Spinal cord (tissue), 10 donors: ENCODE results near the gene MRGPRD. TPM values are rescaled to one million over a fixed set of nuclear protein-coding genes. Genes with fewer than 3 reads are reported as not detected.

Source experiments
- DNase-seq, 6 donors: peaks; one replicate each; pipeline versions ENCODE4 v3.0.0 to v3.0.0-alpha.2; 2013 to 2015; ENCODE audit warnings: low spot score in 6 of 6, low read depth in 4 of 6
- H3K27ac ChIP-seq: one replicate; pipeline ENCODE4 v1.5.1; 2013; ENCODE audit warnings: low read depth, low read length, control low read depth
- H3K27me3 ChIP-seq: one replicate; pipeline ENCODE4 v1.6.1; 2013; ENCODE audit warnings: low read length; ENCODE audit not compliant: control insufficient read depth, insufficient read depth
- H3K36me3 ChIP-seq: one replicate; pipeline ENCODE4 v1.6.1; 2013; ENCODE audit warnings: low read length; ENCODE audit not compliant: control insufficient read depth, insufficient read depth
- H3K4me1 ChIP-seq: one replicate; pipeline ENCODE4 v1.6.1; 2013; ENCODE audit warnings: low read length; ENCODE audit not compliant: control insufficient read depth, insufficient read depth
- H3K4me3 ChIP-seq: one replicate; pipeline ENCODE4 v1.5.1; 2013; ENCODE audit warnings: low read depth, low read length, control low read depth
- H3K9me3 ChIP-seq: one replicate; pipeline ENCODE4 v1.6.1; 2013; ENCODE audit warnings: low read length; ENCODE audit not compliant: control insufficient read depth, insufficient read depth
- WGBS: methylation state at CpG from one replicate; pipeline ENCODE4 v1.1.5; 2013; ENCODE audit warnings: missing lambda C conversion rate; ENCODE audit not compliant: insufficient coverage; 5-methylcytosine and 5-hydroxymethylcytosine counted together
- polyA plus RNA-seq, 2 donors: library from polyadenylated mRNA; unstranded; fragments of 120-200 nt; gene quantifications; one replicate each; pipeline ENCODE4 v1.2.1, GENCODE V29; 2013; ENCODE audit not compliant: insufficient read length in 2 of 2
- total RNA-seq, 2 donors: library from RNA; depleted of rRNA in 1 of 2; stranded (reverse); fragments of 120-200 nt in 1 of 2; fragments of >200 nt in 1 of 2; gene quantifications; one replicate each; pipeline versions ENCODE4 v1.2.3 to v1.2.4, GENCODE V29; 2013 to 2014
- donor health status: healthy.

Gene MRGPRD
- total and polyA plus RNA-seq, 4 donors, result 0.89 TPM; not detected in 3

DNA sequence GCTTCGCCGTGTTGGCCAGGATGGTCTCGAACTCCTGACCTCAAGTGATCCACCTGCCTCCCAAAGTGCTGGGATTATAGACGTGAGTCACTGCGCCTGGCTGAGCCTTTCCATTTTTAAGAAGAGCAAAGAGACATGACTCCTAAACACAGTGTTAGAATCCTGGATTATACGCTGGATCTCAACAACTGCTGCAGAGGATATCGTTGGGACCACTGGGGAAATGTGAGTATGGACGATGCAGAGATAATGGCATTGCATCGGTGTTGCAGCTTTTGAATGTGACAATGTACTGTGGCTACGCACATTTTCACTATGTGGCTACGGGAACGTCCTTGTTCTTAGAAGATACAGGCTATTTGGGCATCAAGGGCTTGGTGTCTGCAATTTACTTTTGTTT, 26.0 kb upstream of the MRGPRD start:
- Histone ChIP-seq H3K36me3 (peaks cover 3% of the 10 kb centered on the region), H3K4me3 (no peak overlapping the region), H3K27me3 (peaks cover 12% of the 10 kb centered on the region), H3K9me3 (no peaks in the 10 kb centered on the region), H3K4me1 (peaks cover 46% of the 10 kb centered on the region), H3K27ac (no peak overlapping the region)
- DNase-seq, result no peak
- WGBS, result 87% methylated on average over 8 of the region's 12 CpGs

GRCh38 chr11:69005631-69006368, 25.0 kb upstream of the MRGPRD start:
- Histone ChIP-seq H3K9me3 (no peaks in the 10 kb centered on the region), H3K27me3 (peaks cover 4% of the 10 kb centered on the region), H3K4me1 (peaks cover 46% of the 10 kb centered on the region), H3K27ac (no peak overlapping the region), H3K36me3 (peaks cover 3% of the 10 kb centered on the region), H3K4me3 (no peak overlapping the region)
- DNase-seq, result no peak
- 89% methylated on average over 44 of the region's 48 CpGs for WGBS

- H3K36me3 ChIP-seq, result peaks cover 3% of the 10 kb centered on the region
- H3K27ac ChIP-seq, result no peak overlapping the region
- no peak overlapping the region for H3K4me3 ChIP-seq
- H3K9me3 ChIP-seq, result no peaks in the 10 kb centered on the region
- WGBS, result 78% methylated on average over 27 of the region's 27 CpGs
- no peaks in the 10 kb centered on the region for H3K27me3 ChIP-seq
- H3K4me1 ChIP-seq, result peaks cover 41% of the 10 kb centered on the region
- DNase-seq, result no peak
Observed at GRCh38 chr11:69005183-69005630, 24.4 kb upstream of the MRGPRD start.

DNA sequence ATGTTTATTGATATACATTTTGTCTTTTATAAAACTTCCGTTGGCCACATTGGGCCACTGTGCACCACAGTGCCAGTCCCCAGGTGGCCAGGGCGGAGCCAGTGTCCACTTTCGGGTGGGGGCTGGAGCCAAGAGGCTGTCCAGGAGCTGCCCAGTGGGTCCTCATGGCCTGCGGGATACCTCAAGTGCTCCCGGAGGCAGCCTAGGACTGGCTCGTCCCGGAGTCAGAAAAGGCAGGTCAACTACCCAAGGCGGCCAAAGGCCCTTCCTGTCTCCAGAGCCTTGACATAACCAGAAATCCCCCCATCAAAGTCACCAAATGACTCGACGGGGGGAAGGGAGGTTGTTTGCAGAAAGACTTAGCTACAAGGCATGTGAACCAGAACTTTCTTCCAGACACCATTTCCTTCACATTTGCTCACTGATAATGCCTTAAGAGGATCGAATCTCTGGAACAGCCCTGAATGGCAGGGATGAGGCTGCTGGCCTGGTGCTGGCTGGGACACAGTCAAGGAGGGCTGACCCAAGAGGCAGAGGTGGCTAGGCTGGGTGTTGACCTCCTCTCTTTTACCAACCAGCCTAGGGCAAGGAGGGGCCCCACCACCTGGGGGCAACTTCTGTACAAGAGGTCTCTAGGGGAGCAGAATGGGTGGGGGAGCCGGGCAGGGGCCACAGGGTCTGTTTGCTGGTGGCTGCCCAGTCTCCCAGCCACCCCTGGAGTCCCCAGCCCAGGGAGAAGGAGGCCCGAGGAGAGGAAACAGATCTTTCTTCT, 23.8 kb upstream of the MRGPRD start:
- Histone ChIP-seq H3K27ac (no peak overlapping the region), H3K36me3 (peaks cover 3% of the 10 kb centered on the region), H3K27me3 (no peaks in the 10 kb centered on the region), H3K9me3 (no peaks in the 10 kb centered on the region), H3K4me3 (no peak overlapping the region), H3K4me1 (peaks cover 35% of the 10 kb centered on the region)
- WGBS, result 81% methylated on average over 10 of the region's 13 CpGs
- no peak for DNase-seq

DNA sequence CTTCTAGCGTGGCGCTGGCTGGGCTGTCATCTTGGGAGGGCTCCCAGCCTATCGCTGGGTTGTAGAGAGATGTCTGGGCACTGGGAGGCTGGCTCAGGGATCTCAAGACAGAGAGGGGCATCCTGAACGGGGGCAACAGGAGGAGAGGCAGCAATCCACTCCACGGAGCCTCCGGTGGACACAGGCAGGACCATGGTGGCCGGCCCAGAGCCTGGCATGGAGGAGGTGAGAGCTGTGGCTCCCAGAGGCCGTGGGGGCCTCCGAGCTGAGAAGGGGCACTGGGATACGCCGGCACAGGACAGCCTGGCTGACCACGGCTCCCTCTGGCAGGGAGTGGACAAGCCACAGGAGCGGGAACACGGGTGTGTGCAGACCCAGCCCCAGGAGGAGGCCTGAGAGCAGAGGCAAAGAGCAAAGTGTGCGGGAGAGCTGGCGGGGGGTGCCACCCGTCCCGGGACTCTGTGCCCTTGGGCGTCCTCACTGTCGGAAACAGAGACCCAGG, 23.1 kb upstream of the MRGPRD start:
- no peak overlapping the region for H3K4me3 ChIP-seq
- no peaks in the 10 kb centered on the region for H3K27me3 ChIP-seq
- peaks cover 3% of the 10 kb centered on the region for H3K36me3 ChIP-seq
- no peak overlapping the region for H3K27ac ChIP-seq
- no peak for DNase-seq
- no peaks in the 10 kb centered on the region for H3K9me3 ChIP-seq
- 93% methylated on average over 17 of the region's 20 CpGs for WGBS
- peaks cover 34% of the 10 kb centered on the region for H3K4me1 ChIP-seq

DNA sequence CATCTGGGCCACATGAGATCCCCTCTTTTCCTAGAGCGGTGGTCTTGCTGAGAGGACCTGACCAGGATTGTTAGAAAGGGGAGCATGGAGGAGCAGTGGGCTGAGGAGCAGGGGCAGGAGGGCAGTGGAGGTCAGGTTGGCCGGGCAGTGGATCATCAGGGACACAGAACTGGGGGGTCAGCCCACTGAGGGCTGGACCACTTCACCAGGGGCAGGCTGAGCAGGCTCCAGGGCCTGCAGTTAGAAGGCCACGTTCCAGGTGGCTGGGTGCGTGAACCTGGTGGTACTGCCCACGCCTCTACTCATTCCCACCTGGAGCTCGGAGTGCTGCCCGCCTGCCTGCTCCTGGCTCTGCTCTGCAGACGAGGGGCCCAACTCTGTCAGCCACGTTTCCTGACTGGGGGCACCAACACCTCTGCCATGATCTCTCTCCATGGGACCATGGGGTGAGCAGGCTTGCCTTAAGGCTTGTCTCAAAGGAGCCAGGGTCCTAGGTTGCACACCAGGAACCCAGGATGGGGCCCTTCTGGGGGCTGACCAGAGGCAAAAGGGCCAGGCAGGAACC, 22.6 kb upstream of the MRGPRD start:
- no peak overlapping the region for H3K4me3 ChIP-seq
- 94% methylated on average over 9 of the region's 9 CpGs for WGBS
- H3K9me3 ChIP-seq, result no peaks in the 10 kb centered on the region
- H3K36me3 ChIP-seq, result peaks cover 3% of the 10 kb centered on the region
- H3K4me1 ChIP-seq, result peaks cover 34% of the 10 kb centered on the region
- DNase-seq, result no peak
- no peaks in the 10 kb centered on the region for H3K27me3 ChIP-seq
- no peak overlapping the region for H3K27ac ChIP-seq

DNA sequence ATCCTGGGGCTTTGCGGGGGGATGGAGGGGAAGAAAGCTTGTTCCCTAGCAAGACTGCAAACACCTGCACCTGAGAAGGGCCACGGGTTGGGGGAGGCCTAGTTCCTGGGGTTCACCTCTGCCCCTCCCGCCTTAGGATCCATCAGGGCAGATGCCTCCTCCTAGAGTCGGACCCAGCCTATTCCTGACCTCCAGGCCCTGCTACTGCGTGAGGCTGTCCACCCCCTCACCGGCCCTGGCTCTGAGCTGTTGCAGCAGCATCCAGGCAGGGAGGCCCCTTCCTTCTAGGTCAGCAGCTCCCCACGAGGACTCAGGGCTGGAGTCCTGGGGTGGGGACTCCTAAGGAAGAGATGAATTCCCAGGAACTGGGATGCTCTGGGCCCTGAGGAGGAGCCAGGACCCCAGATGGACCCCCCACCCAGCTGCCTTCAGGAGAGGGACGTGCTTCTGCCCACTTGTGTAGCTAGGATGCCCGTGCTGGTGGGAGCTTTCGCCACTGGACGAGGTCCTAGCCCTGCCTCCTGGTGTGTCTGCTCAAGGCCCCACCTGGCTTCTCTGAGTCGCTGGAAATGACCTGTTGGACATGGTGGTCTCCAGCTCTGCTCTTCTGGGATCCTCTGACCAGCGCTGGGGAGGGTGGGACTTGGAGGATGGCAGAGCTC, 21.9 kb upstream of the MRGPRD start:
- Histone ChIP-seq H3K9me3 (no peaks in the 10 kb centered on the region), H3K27me3 (no peaks in the 10 kb centered on the region), H3K27ac (no peak overlapping the region), H3K4me1 (peaks cover 30% of the 10 kb centered on the region), H3K36me3 (peaks cover 3% of the 10 kb centered on the region), H3K4me3 (no peak overlapping the region)
- WGBS, result 92% methylated on average over 11 of the region's 13 CpGs
- no peak for DNase-seq

DNA sequence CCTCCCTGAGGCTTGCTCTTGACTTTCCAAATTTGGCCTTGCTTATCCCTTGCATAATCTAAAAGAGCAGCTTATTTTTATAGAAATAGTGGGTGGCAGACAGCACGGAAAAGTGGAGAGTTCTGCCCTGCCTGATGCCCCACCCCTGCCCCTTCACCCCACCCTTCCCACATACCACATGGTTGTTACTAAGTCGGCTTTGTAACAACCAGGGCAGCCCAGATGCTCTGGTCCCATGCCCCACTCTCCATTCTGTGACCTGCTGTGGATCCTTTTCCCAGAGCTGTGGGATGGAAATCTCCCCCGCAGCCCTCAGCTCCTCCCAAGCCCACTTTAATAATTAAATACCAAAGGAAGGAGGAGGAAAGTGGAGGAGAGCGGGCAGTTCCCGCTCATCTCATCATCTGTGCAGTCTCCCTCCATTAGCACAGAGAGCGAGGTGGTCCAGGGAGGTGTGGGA, 21.4 kb upstream of the MRGPRD start:
- no peak overlapping the region for H3K4me3 ChIP-seq
- WGBS, result 67% methylated on average over 1 of the region's 6 CpGs

More for the DNA sequence above, 21.4 kb upstream of the MRGPRD start:
- H3K9me3 ChIP-seq, result no peaks in the 10 kb centered on the region
- H3K36me3 ChIP-seq, result peaks cover 3% of the 10 kb centered on the region
- no peak overlapping the region for H3K27ac ChIP-seq
- no peak for DNase-seq
- peaks cover 30% of the 10 kb centered on the region for H3K4me1 ChIP-seq
- H3K27me3 ChIP-seq, result no peaks in the 10 kb centered on the region
